Uterus (tissue), 4 donors: Measurements from ENCODE around the gene MT1A. TPM values are rescaled to one million over a fixed set of nuclear protein-coding genes. Genes with fewer than 3 reads are reported as not detected.
A peak's percentile ranks its signal among the peaks of the same experiment; 100 is the strongest.

ENCODE experiments used
- DNase-seq, 2 donors: peaks; one replicate each; pipeline ENCODE4 v3.0.0-alpha.2; 2019 to 2020
- H3K27ac ChIP-seq, 2 donors: fragments of 200-600 bp; sonication (generic); 1 replicate in 1 of 2; 2 replicates in 1 of 2; pipeline ENCODE4 v1.5.1; 2016 to 2018
- H3K27me3 ChIP-seq, 2 donors: fragments of 200-600 bp; sonication (generic); one replicate each; pipeline ENCODE4 v1.5.1; 2018 to 2019; ENCODE audit warnings: control low read depth in 1 of 2
- H3K36me3 ChIP-seq, 2 donors: fragments of 200-600 bp; sonication (generic); one replicate each; pipeline ENCODE4 v1.5.1; 2019; ENCODE audit warnings: control low read depth in 1 of 2
- H3K4me1 ChIP-seq, 2 donors: fragments of 200-600 bp; sonication (generic); one replicate each; pipeline ENCODE4 v1.5.1; 2018 to 2019; ENCODE audit warnings: control low read depth in 1 of 2
- H3K4me3 ChIP-seq, 2 donors: fragments of 200-600 bp; sonication (generic); 1 replicate in 1 of 2; 2 replicates in 1 of 2; pipeline ENCODE4 v1.5.1; 2018 to 2019; ENCODE audit warnings: mild to moderate bottlenecking in 1 of 2
- H3K9me3 ChIP-seq, 2 donors: fragments of 200-600 bp; sonication (generic); one replicate each; pipeline ENCODE4 v1.5.1; 2019; ENCODE audit warnings: control low read depth in 1 of 2
- POLR2A ChIP-seq, 2 donors: fragments of 450-650 bp; IDR thresholded peaks; one replicate each; pipeline ENCODE4 v1.6.1; 2016; ENCODE audit warnings: antibody characterized with exemption in 2 of 2, mild to moderate bottlenecking in 1 of 2, moderate library complexity in 1 of 2
- intact Hi-C: fragments of 100-400 bp; cut with DNase I; formaldehyde crosslinking; loops from one replicate; pipeline ENCODE4 v1.15.1; 2023; ENCODE audit warnings: low total_unique reads
- total RNA-seq, 4 donors: library from RNA; depleted of rRNA in 3 of 4; stranded (reverse); fragments of >200 nt in 3 of 4; gene quantifications; one replicate each; pipeline versions ENCODE4 v1.1.0 to v1.2.4, GENCODE V29; 2014 to 2023
- TF ChIP-seq, protein P1 (sequence below), 4 experiments: fragments of 200-600 bp in 2 of 4; fragments of 450-650 bp in 2 of 4; sonication (generic) in 2 of 4; IDR thresholded peaks; one replicate each; pipeline ENCODE4 v1.5.1; 2016 to 2019; ENCODE audit warnings: antibody characterized with exemption in 4 of 4, mild to moderate bottlenecking in 2 of 4, moderate library complexity in 1 of 4
- donor health status: DM: yes; HTN: yes; CAD: no.

The MT1A gene
- total RNA-seq, 4 donors from 2014 or later: 13.8 TPM; not detected in 3

DNA sequence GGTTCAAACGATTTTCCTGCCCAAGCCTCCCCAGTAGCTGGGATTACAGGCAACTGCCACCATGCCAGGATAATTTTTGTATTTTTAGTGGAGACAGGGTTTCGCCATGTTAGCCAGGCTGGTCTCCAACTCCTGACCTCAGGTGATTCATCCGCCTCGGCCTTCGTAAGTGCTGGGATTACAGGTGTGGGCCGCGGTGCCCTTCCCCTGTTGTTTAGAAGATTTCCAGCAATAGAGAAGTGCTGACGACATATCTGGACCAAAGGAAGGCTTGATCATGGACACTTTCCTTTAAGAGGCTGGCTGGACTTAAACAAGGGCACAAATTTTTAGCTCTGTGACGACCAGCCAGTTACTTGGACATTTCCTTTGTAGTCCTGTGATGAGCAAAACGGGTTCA lies 7.3 kb upstream of the MT1A start:
- H3K4me3 ChIP-seq: no peak overlapping the region
- peaks cover 0 to 7% of the 10 kb centered on the region in 2 donors for H3K27me3 ChIP-seq
- TF ChIP-seq, protein P1, sequence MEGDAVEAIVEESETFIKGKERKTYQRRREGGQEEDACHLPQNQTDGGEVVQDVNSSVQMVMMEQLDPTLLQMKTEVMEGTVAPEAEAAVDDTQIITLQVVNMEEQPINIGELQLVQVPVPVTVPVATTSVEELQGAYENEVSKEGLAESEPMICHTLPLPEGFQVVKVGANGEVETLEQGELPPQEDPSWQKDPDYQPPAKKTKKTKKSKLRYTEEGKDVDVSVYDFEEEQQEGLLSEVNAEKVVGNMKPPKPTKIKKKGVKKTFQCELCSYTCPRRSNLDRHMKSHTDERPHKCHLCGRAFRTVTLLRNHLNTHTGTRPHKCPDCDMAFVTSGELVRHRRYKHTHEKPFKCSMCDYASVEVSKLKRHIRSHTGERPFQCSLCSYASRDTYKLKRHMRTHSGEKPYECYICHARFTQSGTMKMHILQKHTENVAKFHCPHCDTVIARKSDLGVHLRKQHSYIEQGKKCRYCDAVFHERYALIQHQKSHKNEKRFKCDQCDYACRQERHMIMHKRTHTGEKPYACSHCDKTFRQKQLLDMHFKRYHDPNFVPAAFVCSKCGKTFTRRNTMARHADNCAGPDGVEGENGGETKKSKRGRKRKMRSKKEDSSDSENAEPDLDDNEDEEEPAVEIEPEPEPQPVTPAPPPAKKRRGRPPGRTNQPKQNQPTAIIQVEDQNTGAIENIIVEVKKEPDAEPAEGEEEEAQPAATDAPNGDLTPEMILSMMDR (IDR thresholded peaks at IDR 0.05): no peak
- no peak for TF ChIP-seq POLR2A (IDR thresholded peaks at IDR 0.05)
- H3K27ac ChIP-seq: peak overlapping the region in 1 of 2 donors; percentile 66
- H3K9me3 ChIP-seq: no peaks in the 10 kb centered on the region
- H3K4me1 ChIP-seq: peaks cover 0 to 8% of the 10 kb centered on the region in 2 donors
- no peaks in the 10 kb centered on the region for H3K36me3 ChIP-seq
- no peak for DNase-seq
- intact Hi-C loops: no loop called here

DNA sequence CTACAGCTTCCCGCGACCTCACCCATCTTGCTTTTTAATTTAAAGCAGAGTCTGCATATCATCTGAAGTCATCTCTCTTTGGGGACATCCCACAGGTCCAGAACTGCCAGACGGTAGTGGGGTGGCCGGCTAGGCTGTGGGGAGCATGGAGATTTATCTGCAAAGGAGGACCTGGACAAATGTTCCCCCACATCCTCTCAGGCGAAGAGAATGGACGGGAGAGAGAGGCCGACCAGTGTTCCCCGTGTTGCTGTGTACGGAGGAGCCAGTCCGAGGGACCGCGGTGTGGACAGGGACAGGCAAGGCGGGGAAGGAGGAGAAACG lies 6.7 kb upstream of the MT1A start:
- peak overlapping the region; percentile 42 to 66 for H3K27ac ChIP-seq
- H3K9me3 ChIP-seq: no peaks in the 10 kb centered on the region
- H3K4me1 ChIP-seq: peaks cover 0 to 8% of the 10 kb centered on the region in 2 donors
- H3K36me3 ChIP-seq: no peaks in the 10 kb centered on the region
- DNase-seq: no peak
- H3K27me3 ChIP-seq: peaks cover 0 to 7% of the 10 kb centered on the region in 2 donors
- intact Hi-C loops: no loop called here
- no peak for TF ChIP-seq POLR2A (IDR thresholded peaks at IDR 0.05)
- TF ChIP-seq, protein P1 (IDR thresholded peaks at IDR 0.05): no peak
- H3K4me3 ChIP-seq: peak overlapping the region; percentile 26 to 44

DNA sequence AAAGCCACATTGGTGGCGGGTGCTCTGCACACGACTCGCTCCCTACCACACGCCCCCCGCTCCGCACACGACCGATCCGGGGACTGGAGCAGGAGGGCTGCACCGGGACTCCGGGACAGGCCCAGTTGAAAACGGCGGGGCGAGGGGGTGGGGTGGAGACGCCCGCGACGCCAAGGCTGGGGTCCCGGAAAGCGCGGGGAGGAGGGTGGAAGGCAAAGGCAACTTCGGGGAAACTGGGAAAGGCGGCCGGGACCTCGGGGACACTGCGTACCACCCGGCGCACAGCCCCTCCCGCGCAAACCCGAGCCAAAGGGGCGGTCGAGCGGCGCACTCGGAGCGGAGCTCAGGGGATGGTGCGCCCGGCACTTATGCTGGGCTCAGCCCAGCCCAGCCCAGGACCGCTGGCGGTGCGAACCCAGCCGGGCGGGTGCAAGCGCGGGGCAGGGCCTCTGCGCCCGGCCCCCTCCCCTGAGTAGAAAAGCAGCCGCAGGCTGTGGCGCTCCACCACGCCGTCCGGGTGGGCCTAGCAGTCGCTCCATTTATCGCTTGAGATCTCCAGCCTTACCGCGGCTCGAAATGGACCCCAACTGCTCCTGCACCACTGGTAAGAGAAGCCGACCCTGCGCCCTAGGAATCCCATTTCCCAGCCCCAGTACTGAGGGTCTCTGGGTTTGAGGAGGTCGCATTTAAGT lies 6.2 kb upstream of the MT1A start, which contains the start of gene MT1M:
Gene MT1M (plus strand): TSS at position 504 of the 692 bp plus-strand sequence. CDS start 73 bp downstream, at position 577.
- peak; percentile 40 to 58 for DNase-seq
- Histone ChIP-seq H3K4me3 (peak within 1 kb of the TSS; percentile 26 to 44), H3K27ac (peak within 1 kb of the TSS; percentile 42 to 66), H3K27me3 (peaks cover 0 to 7% of the 10 kb centered on the region in 2 donors), H3K4me1 (peaks cover 0 to 5% of the 10 kb centered on the region in 2 donors), H3K36me3 (no peaks in the 10 kb centered on the region), H3K9me3 (no peaks in the 10 kb centered on the region)
- intact Hi-C loops: no loop called here
- TF ChIP-seq, protein P1 (IDR thresholded peaks at IDR 0.05): no peak
- TF ChIP-seq POLR2A (IDR thresholded peaks at IDR 0.05): peak in 1 of 2 donors; percentile 30

DNA sequence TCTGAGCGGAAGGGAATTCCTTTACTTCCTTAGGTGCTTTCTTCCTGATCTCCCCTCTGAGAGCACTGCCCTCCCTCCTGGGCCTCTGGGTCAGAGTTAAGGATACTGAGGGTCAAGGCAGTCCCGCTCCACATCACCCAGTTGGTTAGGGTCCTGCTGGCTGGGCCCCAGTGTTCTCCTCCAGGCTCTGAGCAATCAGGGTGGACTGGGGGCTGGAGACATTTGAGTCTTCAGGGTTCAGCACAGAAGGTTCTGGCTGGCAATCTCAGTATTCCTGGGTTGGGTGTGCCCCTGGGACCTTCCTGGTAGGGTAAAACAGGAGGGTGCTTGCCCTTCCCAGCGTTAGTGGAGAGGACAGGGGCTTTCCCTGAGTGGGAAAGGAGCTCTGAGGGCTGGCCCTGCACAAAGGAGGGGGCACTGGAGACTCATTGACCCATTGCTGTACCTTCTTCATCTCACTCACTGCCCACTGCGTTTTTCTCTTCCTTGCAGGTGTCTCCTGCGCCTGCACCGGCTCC lies 5.6 kb upstream of the MT1A start:
- intact Hi-C loops: no loop called here
- peak overlapping the region; percentile 26 to 44 for H3K4me3 ChIP-seq
- peaks cover 0 to 7% of the 10 kb centered on the region in 2 donors for H3K27me3 ChIP-seq
- H3K27ac ChIP-seq: peak overlapping the region; percentile 42 to 66
- H3K36me3 ChIP-seq: no peaks in the 10 kb centered on the region
- H3K9me3 ChIP-seq: no peaks in the 10 kb centered on the region
- no peak for DNase-seq
- no peak for TF ChIP-seq POLR2A (IDR thresholded peaks at IDR 0.05)
- TF ChIP-seq, protein P1 (IDR thresholded peaks at IDR 0.05): no peak
- peaks cover 0 to 5% of the 10 kb centered on the region in 2 donors for H3K4me1 ChIP-seq

DNA sequence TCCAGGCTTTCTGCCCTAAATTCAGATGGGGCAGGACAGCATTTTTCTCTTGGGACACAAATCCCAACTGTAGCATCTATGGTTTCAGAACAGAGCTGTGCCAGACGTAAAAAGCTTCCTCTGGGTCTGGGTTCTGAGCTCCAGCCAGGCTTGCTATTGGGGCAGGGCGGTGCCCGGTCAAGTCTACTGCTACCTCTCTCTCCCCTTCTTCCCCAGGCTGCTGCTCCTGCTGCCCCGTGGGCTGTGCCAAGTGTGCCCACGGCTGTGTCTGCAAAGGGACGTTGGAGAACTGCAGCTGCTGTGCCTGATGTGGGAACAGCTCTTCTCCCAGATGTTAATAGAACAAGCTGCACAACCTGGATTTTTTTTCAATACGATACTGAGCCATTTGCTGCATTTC lies 4.9 kb upstream of the MT1A start:
- H3K27ac ChIP-seq: no peak overlapping the region
- intact Hi-C loops: no loop called here
- H3K27me3 ChIP-seq: peaks cover 0 to 10% of the 10 kb centered on the region in 2 donors
- no peak for DNase-seq
- no peaks in the 10 kb centered on the region for H3K36me3 ChIP-seq
- peaks cover 0 to 5% of the 10 kb centered on the region in 2 donors for H3K4me1 ChIP-seq
- no peak overlapping the region for H3K4me3 ChIP-seq
- no peak for TF ChIP-seq POLR2A (IDR thresholded peaks at IDR 0.05)
- TF ChIP-seq, protein P1 (IDR thresholded peaks at IDR 0.05): no peak
- no peaks in the 10 kb centered on the region for H3K9me3 ChIP-seq
